GM23338 (cell line): ENCODE data around the gene ARID1B.

Experiments
- CREB1 ChIP-seq: fragments of 250-450 bp; sonication (Bioruptor Pico); IDR thresholded peaks from 2 replicates; pipeline ENCODE4 v1.5.0; 2020; ENCODE audit warnings: low read depth, mild to moderate bottlenecking, moderate library complexity
- CTCF ChIP-seq, 2 experiments: fragments of 200-600 bp in 1 of 2; sonication (generic) in 1 of 2; conservative IDR thresholded peaks; 2 replicates each; pipeline versions ENCODE4 v1.5.1 to v1.6.1; 2016 to 2017; ENCODE audit warnings: antibody characterized with exemption in 2 of 2, low read depth in 2 of 2, mild to moderate bottlenecking in 2 of 2, moderate library complexity in 1 of 2
- ETS1 ChIP-seq: IDR thresholded peaks from 2 replicates; pipeline ENCODE4 v1.6.1; 2016; ENCODE audit warnings: antibody characterized with exemption
- EZH2 ChIP-seq: fragments of 200-600 bp; sonication (generic); IDR thresholded peaks from one replicate; pipeline ENCODE4 v1.8.0; 2017; ENCODE audit warnings: antibody characterized with exemption, mild to moderate bottlenecking, low read depth; ENCODE audit not compliant: unreplicated experiment
- EZH2phosphoT487 ChIP-seq: fragments of 200-600 bp; sonication (generic); IDR thresholded peaks from one replicate; pipeline ENCODE4 v1.8.1; 2018; ENCODE audit warnings: antibody characterized with exemption; ENCODE audit not compliant: unreplicated experiment
- NANOG ChIP-seq: IDR thresholded peaks from 2 replicates; pipeline ENCODE4 v1.6.1; 2016; ENCODE audit warnings: antibody characterized with exemption, borderline replicate concordance
- POLR2AphosphoS5 ChIP-seq: IDR thresholded peaks from 2 replicates; pipeline ENCODE4 v1.6.1; 2016; ENCODE audit warnings: antibody characterized with exemption, low read depth
- REST ChIP-seq: IDR thresholded peaks from one replicate; pipeline ENCODE4 v1.6.1; 2018; ENCODE audit warnings: antibody characterized with exemption; ENCODE audit not compliant: unreplicated experiment
- STAT1 ChIP-seq: IDR thresholded peaks from one replicate; pipeline ENCODE4 v1.6.1; 2016; ENCODE audit warnings: antibody characterized with exemption; ENCODE audit not compliant: unreplicated experiment
- ZNF114 ChIP-seq: fragments of 250-450 bp; sonication (Bioruptor Pico); IDR thresholded peaks from 2 replicates; pipeline ENCODE4 v1.5.0; 2020; ENCODE audit warnings: mild to moderate bottlenecking, moderate library complexity
- ZNF331 ChIP-seq: fragments of 250-450 bp; sonication (Bioruptor Pico); IDR thresholded peaks from 2 replicates; pipeline ENCODE4 v1.5.0; 2020; ENCODE audit warnings: low read depth, mild to moderate bottlenecking, moderate library complexity

- TF ChIP-seq CTCF (conservative IDR thresholded peaks at IDR 0.05; ENCODE audit: low read depth in 2 of 2) (no peak), EZH2phosphoT487 (no peak), POLR2AphosphoS5 (no peak), REST (no peak), STAT1 (no peak), EZH2 (no peak), ETS1 (no peak), ZNF331 (CRISPR knock-in tag) (no peak), NANOG (no peak), ZNF114 (CRISPR knock-in tag) (no peak), CREB1 (CRISPR knock-in tag) (no peak)
These were observed 12.1 kb downstream of the ARID1B start for GRCh38 chr6:156789081-156789943.
